Measurements from ENCODE around the gene ATRNL1.

ATRNL1 gene

DNA sequence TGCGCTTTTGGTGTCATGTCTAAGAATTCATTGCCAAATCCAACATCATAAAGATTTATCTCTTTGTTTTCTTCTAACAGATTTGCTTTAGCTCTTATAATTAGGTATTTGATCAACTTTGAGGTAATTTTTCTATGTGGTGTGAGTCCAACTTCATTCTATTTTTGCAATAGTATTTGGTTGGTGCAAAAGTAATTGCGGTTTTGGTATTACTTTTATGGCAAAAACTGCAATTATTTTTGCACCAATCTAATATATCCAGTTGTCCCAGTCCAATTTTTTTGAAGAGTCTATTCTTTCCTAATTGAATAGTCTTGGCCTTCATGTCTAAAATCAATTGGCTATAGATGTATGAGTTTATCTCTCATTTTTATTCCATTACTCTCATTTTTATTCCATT is 535.5 kb downstream of the ATRNL1 start:
- DNase-seq = no peak

DNA sequence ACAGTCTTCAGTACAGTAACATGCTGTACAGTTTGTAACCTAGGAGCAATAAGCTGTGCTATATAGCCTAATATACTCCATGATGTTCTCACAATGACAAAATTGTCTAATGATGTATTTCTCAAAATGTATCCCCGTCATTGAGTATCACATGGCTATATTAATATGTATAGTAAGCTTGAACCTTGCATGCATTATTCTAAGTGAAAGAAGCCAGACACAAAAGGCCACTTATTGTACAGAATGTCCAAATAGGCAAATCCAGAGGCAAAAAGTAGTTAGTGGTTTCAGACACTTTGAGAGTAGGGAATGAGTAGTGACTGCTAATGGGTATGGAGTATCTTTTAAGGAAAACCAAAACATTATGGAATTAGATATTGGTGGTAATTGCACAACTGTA is 545.1 kb downstream of the ATRNL1 start:
- DNase-seq = no peak

DNA sequence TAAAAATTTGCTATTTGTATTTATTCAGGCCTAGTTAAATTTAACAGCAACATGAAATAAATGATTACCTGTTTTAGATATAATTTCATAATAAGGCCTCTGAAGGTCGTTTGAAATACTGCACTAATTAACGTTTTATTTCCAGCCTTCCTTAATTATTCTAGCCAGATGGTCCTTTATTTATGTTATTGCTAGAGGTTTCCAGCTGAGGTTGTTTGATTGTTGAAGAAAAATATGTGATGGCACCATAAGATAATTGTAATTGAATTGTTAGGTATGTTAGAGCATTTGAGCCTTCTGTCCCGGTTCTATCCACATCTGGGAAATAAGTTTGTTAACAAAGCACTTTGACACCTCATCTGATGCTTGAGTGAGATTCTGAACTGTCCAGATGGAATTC is 556.1 kb downstream of the ATRNL1 start:
- peak; percentile 39 for DNase-seq

DNA sequence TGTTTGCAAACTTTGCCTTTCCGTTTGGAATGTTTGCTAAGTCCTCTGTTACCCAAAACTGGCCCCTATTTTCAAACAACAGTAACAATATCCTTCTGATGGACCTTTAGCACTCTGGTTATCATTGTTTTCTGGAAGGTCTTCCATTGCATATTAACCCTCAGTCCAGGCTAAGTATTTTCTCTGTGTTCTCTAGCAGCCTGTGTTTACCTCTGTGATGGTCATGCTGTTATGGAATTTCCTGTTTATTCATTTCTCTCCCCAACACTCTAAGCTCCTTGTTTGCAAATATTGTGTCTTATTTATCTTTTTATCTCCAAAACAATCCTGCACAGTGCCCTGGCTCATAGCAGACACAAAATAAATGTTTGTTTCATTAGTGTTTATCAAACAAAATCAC is 560.3 kb downstream of the ATRNL1 start:
- no peak for DNase-seq

DNA sequence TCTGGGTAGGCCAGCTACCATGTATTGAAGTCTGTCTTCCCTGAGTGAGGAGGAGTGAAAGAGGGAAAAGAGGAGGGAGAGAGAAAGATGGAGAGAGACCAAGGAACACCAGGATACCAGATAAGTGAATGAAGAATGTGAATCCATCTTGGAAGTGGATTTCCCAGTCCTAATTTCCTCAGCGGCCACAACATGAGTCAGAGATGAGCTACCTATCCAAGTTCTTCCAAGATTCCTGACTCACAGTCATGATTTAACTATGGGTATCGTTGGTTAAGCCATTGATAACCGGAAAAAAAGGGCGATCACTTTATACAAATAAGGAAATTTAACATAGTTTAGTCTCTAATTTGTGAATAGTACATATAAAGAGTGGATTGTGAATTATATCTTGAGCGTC is 561.8 kb downstream of the ATRNL1 start:
- DNase-seq = no peak

DNA sequence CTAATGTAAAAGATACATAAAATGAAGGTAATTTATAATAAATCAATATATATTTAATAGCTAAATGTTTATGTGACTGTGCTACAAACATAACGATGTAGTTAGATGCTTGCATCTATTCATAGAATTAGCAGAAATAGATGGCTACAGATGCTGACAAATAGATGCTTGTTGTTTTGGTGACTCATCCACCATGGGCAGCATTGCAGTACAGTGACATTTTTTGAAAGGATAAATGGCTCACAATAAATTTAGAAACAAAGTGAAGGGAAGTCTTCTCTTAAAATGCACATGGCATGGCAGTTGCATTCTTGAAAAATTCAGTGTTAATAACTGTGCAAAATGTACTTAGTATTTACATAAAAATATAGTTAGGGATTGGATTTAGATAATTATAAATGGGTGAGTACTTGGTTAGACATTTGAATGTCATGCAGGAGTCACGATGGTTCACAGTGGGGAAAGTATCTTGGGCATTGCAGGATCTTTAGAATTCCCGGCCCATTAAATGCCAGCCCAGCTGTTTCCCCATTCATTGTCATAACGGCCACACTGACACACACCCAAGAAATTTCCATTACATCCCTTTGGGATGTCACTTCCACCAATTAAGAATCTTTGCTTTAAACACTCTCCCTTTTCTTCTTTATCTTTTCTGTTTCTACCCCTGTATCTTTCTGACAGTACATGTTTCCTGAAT is 564.1 kb downstream of the ATRNL1 start:
- no peak for DNase-seq

DNA sequence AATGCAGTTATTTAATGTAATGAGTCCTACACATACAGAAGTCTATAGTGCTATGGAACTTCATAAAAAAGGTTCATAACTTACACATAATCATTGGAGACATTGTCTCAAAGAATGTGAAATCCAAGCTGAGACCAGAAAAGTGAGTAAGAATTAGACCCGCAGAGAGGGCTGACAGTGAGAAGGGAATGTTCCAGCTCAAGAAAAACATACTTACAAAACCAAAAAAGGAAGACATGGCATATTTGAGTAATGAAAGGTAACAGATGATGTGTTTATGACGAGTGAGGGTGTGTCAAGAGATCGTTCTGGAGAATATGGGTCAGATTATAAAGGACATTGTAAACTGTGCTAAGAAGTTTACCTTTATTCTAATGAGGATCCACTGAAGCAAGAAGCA is 566.5 kb downstream of the ATRNL1 start:
- DNase-seq = no peak

DNA sequence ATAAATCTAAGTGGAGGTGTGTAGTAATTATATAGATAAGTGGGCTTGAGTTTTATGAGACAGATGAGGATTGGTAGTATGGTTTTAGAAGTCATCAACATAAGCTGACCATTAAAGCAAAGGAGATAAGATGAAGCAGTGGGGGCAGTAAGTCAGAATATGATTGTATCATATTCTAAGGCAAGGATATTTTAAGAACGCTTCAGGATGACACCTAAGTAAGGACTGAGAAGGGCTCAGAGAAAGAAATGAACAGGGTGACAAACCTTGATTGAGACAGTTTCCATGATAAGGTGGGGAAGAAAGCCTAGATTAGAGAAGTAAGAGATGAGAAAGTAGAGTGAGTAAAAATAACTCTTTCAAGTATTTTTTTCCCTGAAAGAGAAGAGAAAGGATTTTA is 567.2 kb downstream of the ATRNL1 start:
- DNase-seq = no peak

DNA sequence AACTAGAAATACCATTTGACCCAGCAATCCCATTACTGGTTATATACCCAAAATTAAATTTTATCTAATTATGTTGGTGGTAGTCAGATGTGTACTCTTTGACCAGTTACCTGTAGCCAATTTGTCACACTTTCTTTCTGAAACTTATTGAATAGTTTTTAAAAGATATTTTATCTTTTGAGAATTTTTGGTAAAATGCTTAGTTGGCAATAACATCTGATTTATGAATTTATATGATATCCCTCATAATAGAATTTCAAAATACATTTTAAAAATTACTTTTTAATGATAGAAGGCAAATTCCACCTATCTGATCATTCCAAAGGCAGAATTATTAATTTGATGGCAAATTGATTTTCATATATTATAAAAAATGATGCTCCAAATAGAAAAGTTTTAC is 569.3 kb downstream of the ATRNL1 start:
- no peak for DNase-seq

DNA sequence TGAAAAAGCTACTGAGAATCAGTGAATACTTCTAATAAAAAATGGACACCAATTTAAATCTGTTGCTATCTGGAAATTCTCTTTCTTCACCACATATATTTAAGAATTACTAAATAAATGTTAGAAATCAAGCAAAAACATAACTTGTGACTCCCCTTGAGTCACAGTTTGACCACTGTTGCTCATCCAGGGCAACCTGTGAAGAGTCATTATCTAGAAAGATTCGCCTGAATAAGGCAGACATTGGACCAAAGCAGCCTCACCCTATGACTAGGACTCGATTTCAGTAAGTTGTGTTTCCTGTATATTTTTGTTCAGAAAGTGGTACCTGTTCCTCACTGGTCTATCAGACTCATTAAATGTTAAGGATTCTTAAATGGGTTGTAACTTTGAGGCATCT is 572.4 kb downstream of the ATRNL1 start:
- DNase-seq = no peak

DNA sequence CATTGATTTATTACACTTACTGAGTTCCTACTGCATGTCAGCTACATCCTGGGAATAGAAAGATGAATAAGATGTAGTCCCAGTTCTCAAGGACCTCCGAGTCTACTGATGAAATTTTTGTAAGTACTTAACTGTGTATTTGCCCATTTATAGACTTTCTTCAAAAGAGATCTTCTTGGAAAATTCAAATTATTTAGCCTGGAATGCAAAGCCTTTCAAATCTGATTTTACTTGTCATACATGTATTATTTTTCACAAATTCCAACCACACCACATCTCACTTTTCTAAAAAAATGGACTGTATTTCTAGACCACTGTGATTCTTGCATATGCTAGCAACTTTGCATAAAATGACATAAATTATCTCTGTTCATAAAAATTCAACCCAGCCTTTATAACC is 581.3 kb downstream of the ATRNL1 start:
- DNase-seq = no peak

DNA sequence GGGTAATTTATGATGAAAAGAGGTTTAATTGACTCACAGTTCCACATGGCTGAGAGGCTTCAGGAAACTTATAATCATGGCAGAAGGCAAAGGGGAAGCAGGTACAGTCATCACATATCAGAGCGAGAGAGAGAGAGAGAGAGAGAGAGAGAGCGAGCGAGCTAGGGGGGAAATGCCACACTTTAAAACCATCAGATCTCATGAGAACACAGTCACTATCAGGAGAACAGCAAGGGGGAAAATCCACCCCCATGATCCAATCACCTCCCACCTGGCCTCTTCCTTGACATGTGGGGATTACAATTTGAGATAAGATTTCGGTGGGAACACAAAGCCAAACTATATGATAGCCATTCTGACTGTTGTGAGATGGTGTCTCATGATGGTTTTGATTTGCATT is 603.6 kb downstream of the ATRNL1 start:
- DNase-seq = no peak

DNA sequence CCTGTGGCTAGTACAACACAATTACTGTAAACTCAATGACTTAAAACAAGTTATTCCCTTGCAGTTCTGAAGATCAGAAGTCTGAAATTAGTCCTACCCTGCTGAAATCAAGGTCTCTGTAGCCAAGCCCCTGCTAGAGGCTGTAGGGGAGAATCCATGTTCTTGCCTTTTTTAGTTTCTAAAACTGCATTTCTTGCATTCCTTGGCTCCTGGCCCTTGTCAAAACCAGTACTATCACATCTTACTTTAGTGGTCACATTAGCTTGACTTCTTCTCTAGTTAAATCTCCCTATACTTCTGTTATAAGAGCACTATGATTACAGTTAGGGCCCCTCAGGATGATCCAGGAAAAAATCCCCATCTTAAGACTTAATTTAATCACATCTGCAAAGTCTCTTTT is 612.9 kb downstream of the ATRNL1 start:
- no peak for DNase-seq

DNA sequence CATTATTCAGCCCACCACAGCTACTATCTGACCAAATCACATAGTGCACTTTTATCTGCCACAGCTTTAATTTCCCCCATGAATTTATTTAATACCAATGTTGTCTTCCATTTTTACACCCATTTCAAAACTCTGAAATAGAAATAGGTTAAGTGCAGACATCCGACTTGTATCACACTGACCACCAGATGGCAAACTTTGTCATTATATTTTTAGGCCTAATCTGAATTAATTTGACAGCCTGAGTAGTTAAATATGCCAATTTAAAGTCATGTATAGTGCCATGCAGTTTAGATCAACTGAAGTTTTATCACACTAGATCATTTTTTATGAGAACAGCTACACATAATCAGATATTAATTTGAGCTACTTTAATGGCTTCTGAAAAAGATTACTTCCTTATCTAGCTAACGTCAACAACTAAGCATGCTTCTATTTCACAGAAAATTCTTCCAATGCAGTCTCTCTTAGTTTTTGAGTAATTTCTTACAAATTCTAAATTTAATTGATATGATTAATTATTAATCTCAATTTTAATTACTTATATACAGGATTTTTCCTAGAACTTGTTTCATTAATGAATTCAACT is 613.4 kb downstream of the ATRNL1 start:
- DNase-seq = peak; percentile 1

DNA sequence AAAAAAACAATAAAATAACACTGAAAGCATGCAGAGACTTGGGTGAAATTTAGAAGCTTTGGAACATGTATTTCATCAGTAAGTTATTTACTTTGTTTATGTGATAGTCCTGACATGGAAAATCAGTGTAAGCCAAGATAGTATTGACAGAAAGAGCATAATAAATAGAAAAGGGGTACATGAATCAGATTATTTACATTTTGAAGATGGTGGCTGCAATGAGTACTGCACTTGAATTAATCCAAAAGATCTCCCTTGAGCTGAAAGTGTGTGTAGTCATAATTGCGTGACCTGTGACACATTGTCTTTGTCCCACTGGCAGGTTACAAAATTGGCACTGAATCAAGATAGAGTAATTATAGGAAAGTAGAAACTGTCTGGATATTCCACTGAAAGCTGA is 617.0 kb downstream of the ATRNL1 start:
- peak; percentile 23 for DNase-seq

DNA sequence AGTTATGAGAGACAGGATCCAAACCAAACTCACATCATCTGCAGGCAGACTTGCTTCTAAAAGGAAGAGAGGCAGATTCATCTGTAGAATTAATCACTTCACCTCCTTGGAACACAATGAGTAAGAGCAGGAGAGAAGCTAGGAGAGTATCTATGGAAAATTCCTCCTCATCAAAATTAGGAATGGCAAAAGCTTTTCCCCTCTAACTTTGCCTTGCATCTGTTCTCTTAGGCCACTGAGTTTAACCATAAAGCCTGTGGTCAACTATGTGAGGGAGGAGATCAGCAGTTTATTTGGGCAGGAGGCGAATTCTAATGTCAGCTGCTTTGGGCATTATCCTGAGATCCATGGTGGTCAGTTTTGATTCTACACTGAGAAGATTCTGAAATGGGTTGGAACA is 618.1 kb downstream of the ATRNL1 start:
- DNase-seq = no peak

DNA sequence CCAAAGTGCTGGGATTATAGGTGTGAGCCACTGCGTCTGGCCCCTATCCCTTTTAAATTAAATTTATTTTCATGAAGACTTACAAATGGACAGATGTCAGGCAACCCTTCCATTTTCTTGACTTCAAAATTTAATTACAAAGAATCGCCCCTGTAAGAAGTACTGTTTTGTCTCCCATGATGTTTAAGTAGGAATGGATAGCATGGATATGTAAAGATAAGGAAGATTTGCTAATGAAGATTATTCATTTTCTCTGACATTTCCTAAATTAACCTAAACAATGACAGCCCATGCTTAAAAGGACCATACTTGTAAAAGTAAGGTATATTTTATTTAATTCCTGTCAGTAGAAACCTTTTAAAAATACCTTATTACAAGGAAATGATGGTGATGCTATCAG is 627.0 kb downstream of the ATRNL1 start:
- DNase-seq = no peak

DNA sequence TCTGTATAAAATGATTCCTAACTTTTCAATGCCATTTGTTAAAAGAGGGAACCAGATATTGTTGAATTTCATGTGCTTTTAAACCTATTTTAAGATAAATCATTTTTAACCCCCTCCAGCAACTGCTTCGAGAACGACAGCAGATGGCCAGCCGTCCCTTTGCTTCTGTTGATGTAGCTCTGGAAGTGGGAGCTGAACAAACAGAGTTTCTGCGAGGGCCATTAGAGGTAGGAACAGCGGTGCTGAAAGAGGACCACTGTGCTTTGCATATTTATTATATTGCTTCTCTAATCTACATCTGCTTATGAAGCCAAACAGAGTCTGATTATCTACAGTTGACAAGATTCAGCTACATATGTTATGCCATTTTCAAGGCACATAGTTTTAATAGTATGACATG is 634.0 kb downstream of the ATRNL1 start:
- DNase-seq = peak; percentile 17

DNA sequence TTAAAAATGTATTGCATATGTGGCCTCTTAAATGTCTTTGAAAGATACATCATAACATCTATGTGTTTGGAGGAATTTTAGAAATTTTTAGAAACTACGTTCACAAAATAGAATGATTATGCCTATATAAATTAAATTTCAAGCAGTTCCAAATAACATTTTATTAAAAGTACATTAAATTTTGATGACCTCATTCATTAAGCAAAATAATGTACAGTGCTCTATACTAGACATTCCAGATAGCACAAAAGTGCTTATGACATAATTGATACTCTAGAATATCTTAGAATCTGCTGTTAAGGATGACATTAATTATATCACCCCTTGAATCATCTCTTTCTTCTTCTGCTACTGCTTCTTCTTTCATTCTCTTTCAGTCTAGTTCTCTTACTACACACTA is 650.9 kb downstream of the ATRNL1 start:
- DNase-seq = no peak

DNA sequence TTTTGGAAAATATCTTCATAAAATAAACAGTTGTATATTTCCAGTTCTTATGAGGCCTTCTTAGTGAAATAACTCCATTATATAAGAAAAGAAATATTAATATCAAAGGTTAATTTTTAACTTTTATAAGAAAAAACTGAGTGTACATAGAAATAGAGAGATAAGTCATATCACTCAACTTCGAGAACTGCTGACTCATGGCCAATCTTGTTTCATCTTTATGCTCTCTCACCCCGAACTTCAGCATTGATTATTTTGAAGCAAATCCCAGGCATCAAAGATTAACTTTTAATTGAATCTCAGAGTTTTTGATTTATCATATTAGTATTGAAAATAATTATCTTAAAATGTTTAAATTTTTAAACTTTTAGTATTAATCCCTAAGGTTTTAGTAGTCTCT is 652.8 kb downstream of the ATRNL1 start:
- DNase-seq = no peak

DNA sequence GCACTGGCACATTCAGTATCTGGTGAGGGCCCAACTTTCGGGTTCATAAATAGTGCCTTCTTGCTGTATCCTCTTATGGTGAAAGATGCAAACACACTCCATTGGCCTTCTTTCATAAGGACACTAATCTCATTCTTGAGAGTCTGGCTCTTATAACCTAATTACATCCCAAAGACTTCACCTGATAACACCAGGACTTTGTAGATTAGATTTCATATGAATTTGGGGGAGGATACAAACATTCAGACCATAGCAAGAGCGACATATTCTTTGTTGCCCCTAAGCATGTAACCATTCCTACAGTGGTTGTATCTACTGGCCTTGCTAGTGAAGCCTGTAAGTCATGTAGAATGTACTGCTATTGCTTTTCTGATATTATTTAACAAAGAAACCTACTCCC is 654.6 kb downstream of the ATRNL1 start:
- no peak for DNase-seq

DNA sequence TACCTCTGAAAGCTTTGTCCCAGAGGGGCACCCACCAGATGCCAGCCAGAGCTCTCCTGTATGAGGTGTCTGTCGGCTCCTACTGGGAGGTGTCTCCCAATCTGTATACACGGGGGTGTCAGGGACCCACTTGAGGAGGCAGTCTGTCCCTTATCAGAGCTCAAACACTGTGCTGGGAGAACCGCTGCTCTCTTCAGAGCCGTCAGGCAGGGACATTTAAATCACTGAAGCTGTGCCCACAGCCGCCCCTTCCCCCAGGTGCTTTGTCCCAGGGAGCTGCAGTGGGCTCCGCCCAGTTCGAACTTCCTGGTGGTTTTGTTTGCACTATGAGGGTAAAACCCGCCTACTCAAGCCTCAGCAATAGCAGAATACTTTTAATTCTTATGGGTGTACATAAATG is 665.3 kb downstream of the ATRNL1 start:
- peak; percentile 3 for DNase-seq

DNA sequence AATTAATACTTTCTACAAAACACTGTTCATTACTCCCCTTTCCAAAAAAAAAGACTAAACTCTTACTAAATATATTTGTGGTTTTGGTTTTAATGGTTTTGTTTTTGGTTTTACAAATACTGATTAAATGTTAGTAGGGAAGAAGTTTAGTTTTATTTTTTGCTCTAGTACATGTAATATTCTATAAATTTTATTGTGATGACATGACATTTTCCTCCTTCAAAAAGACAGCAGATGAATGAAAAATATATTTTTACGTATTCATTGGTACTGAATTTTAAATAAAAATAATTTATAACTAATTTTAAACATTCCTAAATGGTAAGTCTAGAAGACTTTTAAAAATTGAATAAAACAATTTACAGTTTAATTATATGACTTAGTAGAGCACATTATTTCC is 667.0 kb downstream of the ATRNL1 start:
- no peak for DNase-seq

DNA sequence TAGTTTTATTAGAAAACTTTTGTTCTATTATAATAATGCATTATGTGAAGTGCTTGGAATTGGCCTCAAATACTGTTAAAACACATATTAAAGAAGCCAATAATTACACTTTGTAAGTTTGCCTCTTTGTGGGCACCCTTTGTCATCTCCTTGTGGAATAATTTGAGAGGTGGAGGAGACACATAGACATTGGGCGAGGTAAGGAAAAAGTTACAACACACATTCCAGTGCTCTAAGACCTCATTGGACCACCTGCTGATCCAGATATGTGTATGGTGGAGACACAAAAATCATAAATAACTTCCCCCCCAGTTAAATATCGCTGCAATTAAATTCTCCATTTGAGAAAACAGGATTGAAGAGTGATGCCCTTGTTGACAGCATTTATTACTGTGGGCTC is 668.0 kb downstream of the ATRNL1 start:
- no peak for DNase-seq

DNA sequence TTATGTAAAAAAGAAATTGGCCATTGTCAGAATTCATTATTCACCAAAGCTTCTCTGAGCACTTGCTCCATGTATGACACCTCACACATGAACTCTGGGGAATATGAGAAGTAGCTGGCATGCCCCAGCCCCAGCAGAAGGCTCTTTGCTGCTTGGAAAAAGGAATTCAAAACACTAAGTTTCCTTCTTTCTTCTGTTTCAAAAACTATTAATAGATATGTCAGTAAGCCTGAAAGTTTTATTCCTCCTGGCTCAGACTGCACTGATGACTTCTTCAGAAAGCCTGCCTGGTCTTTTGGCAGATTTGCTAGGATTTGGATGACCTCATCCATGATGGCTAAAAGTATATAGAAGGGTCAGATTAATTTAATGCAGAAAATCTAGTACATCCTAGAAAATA is 668.9 kb downstream of the ATRNL1 start:
- no peak for DNase-seq
